Hepatic stellate cell (primary cell): ENCODE data around the gene SDHA.

Source experiments
- DNase-seq: peaks from one replicate; pipeline ENCODE4 v3.0.0; 2011; ENCODE audit warnings: low spot score

Gene SDHA

GRCh38 chr5:217494-218456 lies at the start of gene SDHA, which contains the start of gene CCDC127:
SDHA (plus strand) TSS chr5:218320; CDS start chr5:218356, 36 bp downstream.
CCDC127 (minus strand) TSS chr5:218153; CDS start chr5:216849, 1,304 bp downstream.
- DNase-seq = peak; percentile 100

DNA sequence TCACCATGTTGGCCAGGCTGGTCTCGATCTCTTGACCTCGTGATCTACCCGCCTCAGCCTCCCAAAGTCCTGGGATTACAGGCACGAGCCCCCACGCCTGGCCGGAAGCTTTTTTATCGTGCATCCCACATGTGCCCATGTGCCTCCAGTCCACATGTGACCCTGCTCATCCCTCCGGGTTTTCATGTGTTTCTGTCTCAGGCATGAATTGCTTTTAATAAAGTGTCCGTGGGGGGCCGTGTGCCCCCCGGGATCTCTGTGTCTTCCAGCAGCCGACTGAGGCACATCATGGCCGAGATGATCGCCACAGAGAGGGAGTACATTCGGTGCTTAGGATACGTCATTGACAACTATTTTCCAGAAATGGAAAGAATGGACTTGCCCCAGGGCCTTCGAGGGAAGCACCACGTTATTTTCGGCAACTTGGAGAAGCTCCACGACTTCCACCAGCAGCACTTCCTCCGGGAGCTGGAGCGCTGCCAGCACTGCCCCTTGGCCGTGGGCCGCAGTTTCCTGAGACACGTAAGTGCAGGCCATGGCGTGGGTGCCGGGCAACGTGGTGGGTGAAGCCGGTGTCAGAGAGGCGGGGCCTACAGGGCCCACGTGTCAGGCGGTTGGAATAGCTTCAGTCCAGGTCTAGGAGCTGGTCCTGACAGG lies 48.9 kb upstream of the SDHA start:
- DNase-seq = peak; percentile 82

- peak; percentile 48 for DNase-seq
Observed at GRCh38 chr5:169728-170094, 48.4 kb upstream of the SDHA start.

DNA sequence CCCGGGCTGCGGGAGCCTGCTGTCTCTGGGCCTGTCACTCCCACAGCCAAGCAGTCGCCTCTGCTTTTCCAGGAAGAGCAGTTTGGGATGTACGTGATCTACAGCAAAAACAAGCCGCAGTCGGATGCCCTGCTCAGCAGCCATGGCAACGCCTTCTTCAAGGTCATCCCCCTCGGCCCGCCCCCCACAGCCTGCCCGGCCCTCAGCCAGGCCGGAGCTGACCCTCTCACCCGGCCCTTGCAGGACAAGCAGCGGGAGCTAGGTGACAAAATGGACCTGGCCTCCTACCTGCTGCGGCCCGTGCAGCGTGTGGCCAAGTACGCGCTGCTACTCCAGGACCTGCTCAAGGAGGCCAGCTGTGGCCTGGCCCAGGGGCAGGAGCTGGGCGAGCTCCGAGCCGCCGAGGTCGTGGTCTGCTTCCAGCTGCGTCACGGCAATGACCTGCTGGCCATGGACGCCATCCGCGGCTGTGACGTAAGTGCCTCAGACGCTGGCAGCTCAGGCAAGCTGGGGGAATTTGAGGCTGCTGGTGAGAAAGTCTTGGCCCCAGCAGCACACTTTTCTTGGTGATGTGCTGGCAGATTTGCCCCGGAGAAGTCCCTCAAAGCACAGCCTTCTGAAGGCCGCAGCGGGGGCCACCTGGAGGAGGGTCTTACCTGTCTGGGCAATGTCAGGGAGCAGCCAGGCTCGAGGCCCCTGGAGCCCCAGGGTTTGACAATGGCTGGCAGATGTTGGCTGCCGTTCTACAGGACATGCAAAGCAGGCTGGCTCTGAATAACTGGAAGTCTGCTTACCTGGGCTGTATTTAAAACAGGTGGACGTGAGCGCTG lies 46.9 kb upstream of the SDHA start:
- no peak for DNase-seq

GRCh38 chr5:171801-172331 lies 46.3 kb upstream of the SDHA start:
- DNase-seq = no peak

DNA sequence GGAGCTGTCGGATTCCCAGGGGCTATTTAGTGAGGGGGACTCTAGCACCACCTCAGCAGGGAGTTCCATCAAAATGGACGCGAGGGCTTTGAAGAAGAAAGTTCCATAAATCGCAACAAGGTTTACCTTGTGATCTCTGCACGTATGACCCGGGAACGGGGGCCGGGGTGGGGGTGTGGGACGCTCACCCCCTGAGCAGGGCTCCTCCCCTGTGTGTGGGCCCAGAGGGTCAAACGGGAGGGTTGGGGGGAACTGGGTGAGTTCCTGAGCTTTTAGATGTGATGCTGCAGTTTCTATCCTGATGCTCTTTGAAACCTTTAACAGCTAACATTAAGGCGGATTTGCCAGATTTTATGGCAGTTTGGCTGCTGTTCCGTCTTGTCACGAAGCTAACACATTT lies 45.7 kb upstream of the SDHA start:
- DNase-seq = no peak

GRCh38 chr5:172841-173251 lies 45.3 kb upstream of the SDHA start:
- no peak for DNase-seq

DNA sequence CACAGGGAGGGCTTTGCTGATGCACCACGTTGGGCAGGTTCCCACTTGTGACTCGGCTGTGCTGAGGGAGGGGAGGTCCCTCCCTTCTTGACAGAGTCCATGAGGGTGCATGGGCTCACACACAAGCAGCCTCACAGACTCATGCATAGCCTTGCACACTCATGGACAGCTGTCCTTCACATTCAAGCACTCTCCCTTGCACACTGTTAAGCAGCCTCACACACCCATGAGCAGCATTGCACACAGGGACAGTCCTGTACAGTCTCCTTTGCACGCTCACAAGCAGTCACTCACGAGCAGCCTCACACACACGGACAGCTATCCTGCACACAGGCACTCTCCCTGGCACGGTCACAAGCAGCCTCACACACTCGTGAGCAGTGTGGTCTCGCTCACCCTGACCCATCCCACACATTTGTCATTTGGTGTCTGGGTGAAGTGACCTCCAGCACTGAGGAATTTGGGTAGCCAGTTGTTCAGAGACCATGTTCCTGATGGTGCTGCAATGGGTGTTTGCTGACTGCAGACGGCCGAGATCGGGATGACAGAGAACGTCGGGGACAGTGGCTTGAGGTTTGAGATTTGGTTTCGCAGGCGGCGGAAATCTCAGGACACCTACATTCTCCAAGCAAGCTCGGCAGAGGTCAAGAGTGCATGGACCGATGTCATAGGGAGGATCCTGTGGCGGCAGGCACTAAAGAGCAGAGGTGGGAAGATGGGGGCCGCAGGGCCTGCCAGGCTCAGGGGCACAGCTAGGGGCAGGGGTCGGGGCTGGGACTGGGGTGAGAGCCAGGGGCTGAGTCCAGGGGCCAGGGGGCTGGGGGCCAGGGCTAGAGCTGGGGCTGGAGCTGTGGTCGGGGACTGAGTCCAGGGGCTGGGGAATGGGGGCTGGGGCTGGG lies 44.5 kb upstream of the SDHA start:
- DNase-seq = no peak

DNA sequence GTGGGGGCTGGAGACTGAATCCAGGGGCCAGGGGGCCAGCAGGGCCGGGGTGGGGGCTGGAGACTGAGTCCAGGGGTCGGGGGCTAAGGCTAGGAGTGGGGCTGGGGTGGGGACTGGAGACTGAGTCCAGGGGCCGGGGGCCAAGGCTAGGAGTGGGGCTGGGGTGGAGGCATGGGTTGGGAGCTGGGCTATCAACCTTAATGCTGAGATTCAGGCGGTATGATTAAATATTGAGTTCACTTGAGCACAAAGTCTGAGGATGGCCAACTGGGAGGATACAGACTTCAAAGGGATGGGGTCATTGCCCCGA lies 43.9 kb upstream of the SDHA start:
- no peak for DNase-seq

DNA sequence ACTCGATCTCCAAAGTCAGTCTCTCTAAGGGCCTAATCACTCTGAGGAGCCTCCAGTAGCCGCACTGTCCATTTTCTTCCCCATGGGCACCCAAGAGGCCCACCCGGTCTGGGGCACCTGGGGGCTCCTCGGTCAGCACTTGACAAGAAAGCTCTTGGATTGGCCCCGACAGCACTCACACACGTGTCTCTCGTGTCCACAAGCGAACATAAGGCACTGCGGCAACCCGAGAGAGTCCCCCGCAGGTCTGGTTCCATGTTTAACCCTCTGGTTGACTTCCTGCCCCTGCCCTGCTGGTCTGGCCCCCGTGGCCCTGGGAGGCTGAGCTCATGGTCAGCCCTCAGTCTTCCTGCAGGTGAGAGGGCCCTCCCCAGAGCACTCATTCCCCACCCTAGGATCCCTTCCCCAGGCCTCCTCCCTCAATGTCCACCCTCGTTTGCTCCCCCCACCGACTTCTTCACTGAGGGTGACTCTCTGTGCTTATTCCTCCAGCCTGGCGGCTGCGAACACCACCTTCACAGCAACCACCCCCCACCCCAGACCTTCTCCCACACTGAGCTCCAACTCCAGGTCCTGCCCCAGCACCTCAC lies 43.1 kb upstream of the SDHA start:
- DNase-seq = no peak

DNA sequence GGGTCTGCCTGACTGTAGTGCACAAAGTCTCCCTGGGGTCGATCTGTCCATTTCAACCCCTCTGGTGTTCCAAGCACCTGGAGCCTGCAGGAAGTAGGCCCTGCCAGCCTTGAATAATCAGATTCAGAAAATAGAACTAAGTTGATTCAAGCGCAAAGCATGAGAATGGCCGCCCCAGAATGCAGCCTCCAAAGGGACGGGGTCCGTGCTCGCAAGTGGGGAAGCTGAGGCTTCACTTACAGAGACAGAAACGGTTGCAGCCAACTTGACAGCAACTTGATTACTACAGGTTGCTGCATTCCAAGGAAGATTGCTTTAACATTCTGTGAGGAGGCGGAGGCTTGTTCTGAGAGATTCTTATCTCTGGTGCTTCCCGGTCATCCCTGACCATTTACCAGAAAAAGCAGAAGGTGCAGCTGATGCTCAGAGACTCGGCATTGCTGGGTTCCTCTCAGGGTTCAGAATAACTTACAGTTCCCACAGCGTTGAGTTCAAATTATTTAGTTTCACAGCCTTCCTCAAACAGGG lies 41.8 kb upstream of the SDHA start:
- DNase-seq = no peak

GRCh38 chr5:178110-178509 lies 40.0 kb upstream of the SDHA start:
- DNase-seq = no peak

- no peak for DNase-seq
Observed at GRCh38 chr5:179401-179800, 38.7 kb upstream of the SDHA start.

GRCh38 chr5:180286-180918 lies 37.7 kb upstream of the SDHA start:
- no peak for DNase-seq

GRCh38 chr5:181160-181559 lies 37.0 kb upstream of the SDHA start:
- no peak for DNase-seq

GRCh38 chr5:181566-181965 lies 36.6 kb upstream of the SDHA start:
- no peak for DNase-seq

DNA sequence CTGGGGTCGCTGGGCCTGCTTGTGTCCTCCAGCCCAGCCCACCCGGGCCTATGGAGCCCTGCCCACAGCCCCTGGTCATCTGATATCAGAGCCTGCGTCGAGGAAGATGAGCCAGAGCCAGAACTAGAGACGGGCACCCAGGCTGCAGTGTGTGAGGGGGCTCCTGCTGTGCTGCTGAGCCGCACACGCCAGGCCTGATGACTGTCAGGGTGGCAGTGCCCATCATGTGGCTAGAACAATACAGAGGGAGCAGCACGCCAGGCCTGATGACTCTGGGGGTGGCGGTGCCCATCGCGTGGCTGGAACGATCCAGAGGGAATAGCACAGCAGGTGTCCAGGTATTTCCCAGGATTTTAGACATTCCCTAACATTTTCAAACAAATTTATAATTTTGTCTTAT lies 36.0 kb upstream of the SDHA start:
- no peak for DNase-seq

GRCh38 chr5:184471-184870 lies 33.6 kb upstream of the SDHA start:
- DNase-seq = no peak

- DNase-seq = peak; percentile 87
Observed at GRCh38 chr5:185095-186070, 32.7 kb upstream of the SDHA start.
